Measurements from ENCODE around the gene MYCN.
"Not testable (repeated sequence)": the region's sequence is repeated elsewhere in the genome, so short reads cannot be mapped to it uniquely, and the experiment has no call there.

Gene MYCN

DNA sequence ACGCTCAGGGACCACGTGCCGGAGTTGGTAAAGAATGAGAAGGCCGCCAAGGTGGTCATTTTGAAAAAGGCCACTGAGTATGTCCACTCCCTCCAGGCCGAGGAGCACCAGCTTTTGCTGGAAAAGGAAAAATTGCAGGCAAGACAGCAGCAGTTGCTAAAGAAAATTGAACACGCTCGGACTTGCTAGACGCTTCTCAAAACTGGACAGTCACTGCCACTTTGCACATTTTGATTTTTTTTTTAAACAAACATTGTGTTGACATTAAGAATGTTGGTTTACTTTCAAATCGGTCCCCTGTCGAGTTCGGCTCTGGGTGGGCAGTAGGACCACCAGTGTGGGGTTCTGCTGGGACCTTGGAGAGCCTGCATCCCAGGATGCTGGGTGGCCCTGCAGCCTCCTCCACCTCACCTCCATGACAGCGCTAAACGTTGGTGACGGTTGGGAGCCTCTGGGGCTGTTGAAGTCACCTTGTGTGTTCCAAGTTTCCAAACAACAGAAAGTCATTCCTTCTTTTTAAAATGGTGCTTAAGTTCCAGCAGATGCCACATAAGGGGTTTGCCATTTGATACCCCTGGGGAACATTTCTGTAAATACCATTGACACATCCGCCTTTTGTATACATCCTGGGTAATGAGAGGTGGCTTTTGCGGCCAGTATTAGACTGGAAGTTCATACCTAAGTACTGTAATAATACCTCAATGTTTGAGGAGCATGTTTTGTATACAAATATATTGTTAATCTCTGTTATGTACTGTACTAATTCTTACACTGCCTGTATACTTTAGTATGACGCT is 5.8 kb downstream of the MYCN start:
- DNase-seq, result no peak

DNA sequence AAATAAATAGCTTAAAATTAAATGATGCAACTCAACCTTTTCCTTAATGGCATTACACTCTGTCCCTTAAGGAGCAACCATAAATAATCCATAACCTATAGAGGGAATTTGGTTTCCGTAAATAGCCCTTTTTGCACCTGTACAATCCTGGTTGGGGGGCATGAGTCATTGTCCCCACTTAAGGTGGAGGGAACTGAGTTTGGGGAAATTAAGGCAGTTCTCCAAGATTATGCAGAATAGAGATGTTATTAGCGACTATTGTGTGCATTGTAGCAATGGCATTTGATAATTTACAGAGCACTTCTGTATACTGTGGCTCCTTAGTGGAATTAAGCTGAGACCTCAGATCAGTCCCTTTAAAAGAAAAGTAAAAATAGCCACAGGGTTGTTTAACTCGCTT is 6.6 kb downstream of the MYCN start:
- DNase-seq, result no peak

DNA sequence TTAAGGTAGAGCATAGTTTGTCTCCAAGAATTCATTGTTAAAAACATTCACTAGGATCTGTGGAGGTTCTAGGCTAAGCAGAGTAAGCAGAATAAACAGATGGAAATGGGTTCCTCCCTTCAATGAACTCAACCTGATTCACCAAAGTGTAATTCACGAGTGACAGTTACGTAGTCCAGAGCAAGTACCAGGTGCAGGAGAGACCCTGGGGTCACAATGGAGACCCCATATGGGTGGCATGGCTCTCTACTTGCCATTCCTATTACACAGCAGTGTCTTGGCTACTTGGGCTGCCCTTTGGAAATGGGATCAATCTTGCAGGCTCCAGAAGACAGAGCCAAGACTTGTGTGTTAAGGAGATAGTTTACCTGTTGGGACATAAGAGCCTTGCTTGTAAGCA is 7.1 kb downstream of the MYCN start:
- no peak for DNase-seq

DNA sequence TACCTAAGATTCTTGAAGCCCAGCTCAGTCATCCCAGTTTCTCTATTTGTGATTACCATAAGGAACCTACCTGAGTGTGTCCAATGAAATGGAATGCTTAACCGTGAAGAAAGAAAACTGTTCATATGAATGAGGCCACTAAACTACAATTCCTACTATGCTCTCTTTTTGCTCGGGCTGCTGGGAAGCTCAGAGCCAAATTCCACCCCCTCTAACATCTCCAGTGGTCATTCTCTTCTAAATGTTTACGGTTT is 8.3 kb downstream of the MYCN start:
- no peak for DNase-seq

DNA sequence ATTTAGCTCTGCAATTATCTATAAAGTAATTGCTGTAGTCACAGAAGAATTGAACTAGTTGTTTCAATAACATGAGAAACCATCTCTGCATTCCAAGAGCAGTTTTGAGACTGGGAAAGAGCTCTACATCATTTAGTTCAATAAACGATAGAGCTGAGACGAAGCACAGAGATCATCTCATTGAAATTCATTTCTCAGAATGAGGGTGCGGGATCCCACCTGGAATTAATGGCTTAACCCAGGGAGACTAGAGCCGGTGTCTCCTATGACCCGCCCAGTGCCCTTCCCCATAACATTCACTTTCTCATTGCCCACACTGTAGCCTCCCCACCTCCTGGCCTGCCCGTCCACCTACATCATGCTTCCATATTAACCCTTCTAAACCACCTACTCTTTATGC is 8.8 kb downstream of the MYCN start:
- no peak for DNase-seq

DNA sequence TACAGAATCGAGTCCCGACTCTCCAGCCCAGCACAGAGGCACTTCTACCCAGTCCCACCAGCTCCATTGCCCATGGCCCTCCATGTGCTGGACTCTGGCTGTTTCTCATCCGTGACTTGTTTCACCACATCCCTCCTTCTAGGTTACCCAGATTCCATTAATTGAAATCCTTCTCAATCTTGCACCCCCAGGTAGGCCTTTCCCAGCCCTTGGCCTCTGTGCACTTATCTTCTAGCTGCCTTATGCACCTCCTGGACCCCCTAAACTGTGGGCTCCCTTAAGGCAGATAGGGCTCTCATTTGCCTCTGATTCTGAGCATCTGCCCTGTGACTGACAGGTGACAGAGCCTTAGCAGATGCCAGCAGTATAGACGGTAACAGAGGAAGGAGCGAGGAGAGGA is 9.2 kb downstream of the MYCN start:
- DNase-seq, result no peak

DNA sequence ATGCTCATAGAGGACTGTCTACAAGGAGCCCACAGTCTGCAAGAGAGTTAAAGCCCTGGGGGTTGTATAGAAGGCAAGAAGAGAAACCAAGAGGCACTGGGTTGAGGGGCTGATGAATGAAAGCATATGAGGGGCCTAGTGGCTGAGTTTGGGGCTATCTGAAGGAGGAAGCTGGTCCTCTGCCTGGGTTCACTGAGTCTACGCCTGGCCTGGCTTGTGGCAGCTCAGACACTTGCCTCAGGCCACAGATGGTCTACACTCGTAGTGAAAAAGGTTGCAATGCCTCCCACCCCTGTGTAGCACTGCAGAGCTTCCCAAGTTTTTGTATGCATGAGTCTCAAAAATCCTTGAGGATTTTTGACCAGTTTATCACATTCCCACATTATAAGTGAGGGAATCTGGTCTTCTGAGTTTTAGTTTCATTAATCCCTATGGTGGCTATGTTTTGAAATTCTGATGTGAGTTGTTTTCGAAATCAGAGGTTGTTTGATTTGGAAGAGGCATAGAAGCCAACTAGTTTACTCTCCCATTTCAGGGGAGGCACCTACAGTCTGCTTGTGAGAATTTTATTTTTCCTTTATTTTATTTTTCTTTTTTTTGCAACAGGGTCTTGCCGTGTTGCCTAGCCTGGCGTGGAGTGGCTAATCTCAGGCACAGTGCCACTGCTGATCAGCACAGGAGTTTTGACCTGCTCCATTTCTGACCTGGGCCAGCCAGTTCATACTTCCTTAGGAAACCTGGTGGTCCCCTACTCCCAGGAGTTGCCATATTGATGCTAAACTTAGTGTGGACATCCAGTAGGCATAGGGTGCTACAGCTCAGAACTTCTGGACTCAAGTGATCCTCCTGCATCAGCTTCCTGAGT is 10.0 kb downstream of the MYCN start:
- no peak for DNase-seq

DNA sequence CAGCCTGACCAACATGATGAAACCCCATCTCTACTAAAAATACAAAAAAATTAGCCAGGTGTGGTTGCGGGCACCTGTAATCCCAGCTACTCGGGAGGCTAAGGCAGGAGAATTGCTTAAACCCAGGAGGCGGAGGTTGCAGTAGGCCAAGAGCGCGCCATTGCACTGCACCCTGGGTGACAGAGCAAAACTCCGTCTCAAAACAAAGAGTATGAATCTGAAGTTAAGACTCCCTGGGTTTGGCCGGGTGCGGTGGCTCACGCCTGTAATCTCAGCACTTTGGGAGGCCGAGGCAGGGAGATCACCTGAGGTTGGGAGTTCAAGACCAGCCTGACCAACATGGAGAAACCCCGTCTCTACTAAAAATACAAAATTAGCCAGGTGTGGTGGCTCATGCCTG is 11.6 kb downstream of the MYCN start:
- not testable (repeated sequence) for DNase-seq

DNA sequence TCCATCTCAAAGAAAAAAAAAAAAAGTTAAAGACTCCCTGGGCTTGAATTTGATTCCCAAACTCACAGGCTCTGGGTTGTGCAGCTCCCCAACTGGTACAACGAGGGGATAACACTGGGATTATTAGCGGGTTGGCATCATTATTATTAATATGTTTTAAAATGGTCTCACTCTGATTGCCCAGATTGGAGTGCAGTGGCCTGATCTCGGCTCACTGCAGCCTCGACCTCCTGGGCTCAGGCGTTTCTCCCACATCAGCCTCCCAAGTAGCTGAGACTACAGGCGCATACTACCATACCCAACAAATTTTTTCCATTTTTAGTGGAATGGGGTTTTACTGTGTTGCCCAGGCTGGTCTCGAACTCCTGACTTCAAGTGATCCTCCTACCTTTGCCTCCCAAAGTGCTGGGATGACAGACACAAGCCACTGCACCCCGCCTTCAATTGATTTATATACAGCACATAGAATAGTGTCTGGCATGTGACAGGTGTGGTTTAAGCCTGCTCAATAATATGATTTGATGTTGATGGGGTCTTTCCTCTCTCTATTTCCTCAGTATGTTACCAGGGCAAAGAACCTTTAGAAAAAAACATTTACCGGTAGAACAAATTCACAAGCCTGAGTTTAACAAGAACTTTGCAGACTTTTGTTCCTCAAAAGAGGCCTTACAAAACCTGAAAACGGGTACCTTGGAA is 12.2 kb downstream of the MYCN start:
- no peak for DNase-seq

DNA sequence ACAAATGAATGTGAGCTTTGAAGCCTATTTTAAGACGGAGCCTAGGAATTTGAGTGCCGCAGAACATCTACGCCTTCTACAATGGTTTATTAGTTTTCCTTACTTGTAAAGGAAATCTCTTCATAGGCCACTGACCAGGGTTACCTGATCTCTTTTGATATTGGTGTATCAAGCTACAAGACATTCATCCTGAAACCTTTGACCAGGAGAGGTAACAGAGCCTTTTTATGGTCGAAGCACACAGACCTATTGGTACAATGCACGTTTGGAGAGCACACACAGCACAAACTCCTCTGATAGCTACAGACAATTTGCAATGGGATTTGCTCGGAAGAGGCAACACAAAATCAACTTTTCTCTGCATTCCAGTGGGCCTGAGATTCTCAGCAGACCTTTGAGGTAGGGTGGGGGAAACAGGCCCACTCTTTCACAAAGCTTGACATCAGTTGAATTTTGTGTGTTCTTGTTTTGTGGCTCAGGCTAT is 12.8 kb downstream of the MYCN start:
- DNase-seq, result no peak

DNA sequence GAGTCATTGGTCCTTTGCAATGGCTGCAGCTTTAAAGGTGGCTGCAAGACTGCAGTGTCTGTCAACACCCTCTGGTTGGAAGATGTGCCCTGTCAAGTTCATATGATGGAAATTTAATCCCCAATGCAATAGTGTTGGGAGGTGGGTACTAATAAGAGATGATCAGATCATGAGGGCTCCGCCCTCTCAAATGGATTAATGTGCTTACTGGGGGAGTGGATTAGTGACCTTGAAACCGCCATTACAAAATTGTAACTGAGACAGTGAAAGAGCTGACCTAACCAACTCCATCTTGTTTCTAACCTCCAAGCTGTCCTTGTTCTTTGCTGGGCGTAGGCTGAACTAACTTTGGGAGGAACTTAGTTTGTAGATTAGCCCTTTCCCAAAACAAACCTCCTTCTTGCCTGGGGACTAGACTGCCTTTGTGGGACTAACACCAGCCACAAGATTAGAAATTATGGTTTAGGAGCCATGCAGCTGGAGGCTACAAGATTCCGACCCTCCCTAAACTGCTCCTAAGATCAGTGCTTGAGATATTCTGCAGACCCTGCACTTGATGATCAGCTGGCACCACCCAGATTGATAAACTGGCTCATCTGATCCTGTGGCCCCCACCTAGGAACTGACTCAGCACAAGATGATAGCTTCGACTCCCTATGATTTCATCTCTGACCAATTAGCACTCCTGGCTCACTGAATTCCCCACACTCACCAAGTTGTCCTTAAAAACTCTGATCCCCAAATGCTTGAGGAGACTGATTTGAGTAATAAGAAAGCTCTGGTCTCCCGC is 13.7 kb downstream of the MYCN start:
- no peak for DNase-seq

DNA sequence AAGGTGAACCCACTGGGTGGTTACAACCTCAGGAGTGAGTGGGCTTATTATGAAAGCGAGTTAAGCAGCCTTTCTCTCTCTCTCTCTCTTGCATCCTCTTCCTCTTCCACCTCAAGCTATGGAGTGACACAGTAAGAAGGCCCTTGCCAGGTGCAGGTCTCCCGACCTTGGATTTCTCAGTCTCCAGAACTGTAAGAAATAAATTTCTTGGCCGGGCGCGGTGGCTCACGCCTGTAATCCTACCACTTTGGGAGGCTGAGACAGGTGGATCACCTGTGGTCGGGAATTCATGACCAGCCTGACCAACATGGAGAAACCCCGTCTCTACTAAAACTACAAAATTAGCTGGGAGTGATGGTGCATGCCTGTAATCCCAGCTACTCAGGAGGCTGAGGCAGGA is 14.4 kb downstream of the MYCN start:
- DNase-seq, result no peak

DNA sequence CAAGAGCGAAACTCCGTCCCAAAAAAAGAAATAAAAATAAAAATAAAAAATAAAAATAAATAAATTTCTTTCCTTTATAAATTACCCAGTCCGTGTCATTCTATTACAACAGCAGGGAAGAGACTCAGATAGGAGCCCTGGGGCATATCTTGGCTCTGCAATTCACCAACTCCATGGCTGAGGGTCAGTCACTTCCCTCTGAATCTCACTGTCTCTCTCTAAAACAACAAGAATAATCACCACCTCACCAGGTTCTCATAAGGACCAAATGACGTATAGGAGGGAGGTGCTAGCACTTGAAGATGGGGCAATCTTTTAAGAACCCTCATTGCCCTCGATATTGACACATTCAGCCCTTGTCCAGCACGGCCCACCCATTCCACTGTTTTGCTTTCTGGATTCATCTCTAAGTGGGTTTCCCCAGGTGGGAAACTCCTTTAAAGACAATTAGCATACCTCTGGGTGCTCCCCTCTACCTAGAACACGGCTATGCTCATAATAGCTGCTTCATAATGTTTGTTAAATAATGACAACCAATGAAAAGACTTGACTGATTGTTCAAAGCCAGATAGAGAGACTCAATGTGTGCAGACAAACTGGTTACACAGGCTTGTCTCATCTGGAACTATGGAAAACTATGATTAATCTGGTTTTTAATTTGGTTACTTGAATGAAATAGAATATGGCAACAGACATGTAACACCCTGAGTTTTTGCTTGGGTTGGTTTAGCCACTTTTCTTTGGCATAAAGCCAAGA is 15.1 kb downstream of the MYCN start:
- no peak for DNase-seq

DNA sequence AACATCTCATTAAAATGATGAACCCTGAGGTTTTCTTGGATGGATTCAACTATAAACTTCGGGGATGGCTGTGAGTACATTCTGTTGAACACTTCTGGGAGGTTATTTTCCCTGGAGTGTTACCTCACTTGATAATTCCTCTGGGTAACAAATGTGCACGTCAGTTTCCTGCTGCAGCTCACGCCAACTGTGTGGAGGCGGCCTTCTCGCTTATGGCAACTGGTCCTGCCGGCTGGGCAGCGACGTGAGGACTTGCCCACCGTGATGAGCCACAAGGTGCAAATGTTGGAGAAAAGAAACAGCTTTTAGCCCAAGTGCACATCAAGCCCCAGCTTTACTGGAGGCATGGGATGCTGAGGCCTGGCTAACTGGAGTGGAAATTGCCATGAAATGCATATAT is 15.9 kb downstream of the MYCN start:
- no peak for DNase-seq

DNA sequence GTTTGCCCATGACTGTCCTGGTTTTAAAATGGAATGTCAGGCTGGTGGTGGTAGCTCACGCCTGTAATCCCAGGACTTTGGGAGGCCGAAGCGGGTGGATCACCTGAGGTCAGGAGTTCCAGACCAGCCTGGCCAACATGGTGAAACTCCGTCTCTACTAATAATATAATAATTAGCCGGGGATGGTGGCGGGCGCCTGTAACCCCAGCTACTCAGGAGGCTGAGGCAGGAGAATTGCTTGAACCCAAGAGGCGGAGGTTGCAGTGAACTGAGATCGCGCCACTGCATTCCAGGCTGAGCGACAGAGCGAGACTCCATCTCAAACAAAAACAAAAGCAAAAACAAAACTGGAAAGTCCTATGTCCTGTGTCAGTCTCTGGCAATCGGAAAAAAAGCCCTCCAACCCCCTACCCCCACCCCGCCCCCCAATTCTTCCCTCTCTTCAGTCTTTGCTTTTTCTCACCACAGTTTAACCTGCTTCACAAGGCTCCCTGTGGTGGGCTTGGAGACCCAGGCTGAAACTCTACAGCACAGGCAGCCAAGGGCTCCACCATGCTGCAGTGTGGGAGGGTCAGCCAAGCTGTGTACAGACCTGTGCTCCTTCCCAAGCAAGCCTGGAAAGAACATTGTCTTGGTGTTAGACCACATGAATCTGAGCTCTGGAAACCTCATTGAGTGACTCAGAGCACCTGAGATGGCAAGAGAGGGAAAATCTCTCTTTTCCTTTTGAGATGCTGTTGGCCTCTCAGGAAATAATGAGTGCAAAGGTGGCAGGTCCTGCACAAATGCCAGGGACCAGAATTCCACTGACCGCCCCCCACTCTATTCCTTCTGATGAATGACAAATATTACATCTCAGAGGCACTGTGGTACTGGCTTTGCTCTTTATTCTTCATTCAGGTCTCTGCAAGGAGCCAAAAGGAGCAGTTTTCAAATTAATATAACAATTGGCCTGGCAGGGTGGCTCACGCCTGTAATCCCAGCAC is 16.7 kb downstream of the MYCN start:
- no peak for DNase-seq

DNA sequence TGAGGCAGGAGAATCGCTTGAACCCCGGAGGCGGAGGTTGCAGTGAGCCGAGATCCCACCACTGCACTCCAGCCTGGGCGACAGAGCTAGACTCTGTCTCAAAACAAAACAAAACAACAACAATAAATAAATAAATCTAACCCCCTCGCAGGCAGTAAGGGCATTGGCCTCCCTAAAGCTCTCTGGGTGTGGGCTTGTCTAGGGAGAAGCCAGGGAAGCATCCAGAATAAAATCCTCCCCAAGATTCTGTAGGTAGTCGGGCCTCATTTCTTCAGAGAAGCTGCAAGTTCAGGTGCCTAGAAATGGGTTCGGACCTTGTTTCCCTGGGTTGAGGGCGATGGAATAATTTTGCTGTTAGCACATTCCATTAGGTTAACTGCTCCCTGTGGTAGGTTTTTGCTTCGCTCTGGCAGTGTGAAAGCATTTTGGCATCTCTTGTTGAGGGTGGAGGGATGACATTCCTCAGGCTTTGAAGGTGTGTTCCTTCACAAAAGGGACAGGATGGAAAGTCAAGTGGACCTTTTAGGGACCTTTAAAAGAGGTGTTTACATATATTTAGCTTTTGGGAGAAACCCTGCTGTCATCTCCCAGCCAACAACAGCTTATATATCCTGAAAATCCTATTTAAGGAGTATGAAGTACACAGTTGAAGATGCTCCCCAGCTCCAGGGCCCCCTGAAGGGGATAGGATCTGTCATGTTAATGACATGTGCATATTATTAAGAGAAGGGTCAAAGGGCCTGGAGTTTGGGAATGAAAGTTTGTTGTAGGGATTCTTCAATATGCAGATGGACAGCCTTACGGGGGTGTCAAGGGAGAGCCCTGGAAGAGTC is 17.7 kb downstream of the MYCN start:
- DNase-seq, result no peak

DNA sequence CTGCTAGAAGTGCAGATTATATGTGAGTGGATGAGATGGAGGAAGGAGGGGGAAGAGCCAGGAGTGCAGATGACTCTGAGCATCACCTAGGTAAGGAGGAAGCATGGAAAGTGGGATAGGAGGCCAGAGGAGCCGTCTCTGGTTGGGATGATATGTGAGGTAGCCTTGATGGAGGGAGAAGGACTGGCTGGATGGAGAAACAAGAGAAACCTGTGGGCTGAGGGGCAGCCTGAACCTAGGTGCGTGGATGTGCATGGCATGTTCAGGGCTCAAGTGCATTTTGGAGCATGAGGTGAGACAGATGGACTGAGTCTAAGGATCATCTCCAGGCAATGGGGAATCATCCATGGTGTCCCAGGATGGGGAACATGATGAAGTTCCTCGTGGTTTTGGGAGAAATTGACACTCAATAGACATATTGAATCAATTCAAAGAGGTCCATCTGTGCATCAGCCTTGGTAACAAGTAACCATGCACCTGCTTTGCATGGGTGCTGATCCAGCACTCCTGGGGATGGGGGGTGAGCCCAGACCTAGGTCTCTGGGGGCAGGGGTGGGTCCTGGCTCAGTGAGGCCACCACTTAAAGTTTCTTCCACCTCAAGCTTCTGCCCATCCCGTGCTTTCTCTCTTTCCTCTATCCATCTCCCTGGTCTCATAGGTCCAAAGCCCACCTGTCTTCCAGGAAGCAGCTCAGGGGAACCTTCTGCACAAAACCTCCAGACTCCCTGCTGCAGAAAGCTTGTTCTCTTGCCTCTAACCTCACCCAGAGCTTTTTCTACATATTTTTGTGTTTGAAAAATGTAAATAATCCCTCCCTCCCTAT is 19.2 kb downstream of the MYCN start:
- DNase-seq, result no peak

DNA sequence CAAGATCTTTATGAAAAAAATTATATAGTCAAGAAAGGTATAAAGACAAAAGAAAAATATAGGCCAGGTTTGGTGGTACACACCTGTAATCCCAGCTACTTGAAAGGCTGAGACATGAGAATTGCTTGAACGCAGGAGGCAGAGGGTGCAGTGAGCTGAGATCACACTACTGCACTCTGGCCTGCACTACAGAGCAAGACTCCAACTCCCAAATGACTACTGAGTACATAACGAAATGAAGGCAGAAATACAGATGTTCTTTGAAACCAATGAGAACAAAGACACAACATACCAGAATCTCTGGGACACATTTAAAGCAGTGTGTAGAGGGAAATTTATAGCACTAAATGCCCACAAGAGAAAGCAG is 19.8 kb downstream of the MYCN start:
- DNase-seq, result not testable (repeated sequence)

Data from activated naive CD4-positive, alpha-beta T cell treated with anti-CD3 and anti-CD28 coated beads, Interleukin-2, amount 50 U/mL, for 16 hours (primary cell).